Stimulated activated CD8-positive, alpha-beta memory T cell treated with anti-CD3 and anti-CD28 coated beads, Interleukin-2, amount 100 ng/mL, for 1 hour (primary cell): ENCODE results near the gene AURKA.

ENCODE experiments used
- DNase-seq, 2 donors: peaks; one replicate each; pipeline ENCODE4 v3.0.0-alpha.2; 2020; ENCODE audit warnings: low read depth in 2 of 2

Gene AURKA

GRCh38 chr20:56392132-56392880, at the start of gene AURKA, which contains the start of gene CSTF1:
Gene AURKA (minus strand): TSS chr20:56392215. CDS start chr20:56388197, 4,018 bp downstream.
Gene CSTF1 (plus strand): TSS chr20:56392645. CDS start chr20:56395553, 2,908 bp downstream.
- DNase-seq = peak; percentile 98 to 99

DNA sequence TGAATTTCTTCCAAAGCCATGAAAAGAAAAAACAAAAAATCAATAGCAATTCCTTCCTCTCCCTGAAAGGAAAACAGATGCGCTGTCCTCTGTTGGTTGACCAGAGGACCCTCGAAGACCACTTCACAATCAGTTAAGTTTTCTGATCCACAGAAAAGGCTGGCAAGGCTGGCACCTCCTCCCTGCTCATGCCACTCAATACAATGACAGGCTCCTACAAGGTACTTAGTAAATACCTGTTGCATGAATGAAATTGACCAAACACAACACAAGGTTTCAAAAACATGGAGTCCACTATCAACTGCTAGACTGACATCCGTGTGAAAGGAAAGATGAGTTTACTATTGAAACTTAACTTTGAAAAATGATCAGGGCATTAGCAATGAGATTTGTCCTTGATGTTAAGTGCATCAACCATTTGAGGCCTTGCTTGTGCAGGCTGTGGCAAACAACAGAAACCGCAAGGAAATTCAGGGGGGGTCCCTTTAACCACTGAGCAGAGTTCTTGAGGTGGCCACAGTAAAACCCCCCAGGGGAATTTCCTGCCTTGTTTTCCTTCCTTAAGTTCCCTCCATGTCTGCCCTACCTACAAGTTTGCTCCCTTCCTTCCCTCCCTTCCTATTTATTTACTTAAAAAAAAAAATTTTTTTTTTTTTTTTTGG, 48.5 kb upstream of the AURKA start:
- DNase-seq = peak; percentile 32 to 53

DNA sequence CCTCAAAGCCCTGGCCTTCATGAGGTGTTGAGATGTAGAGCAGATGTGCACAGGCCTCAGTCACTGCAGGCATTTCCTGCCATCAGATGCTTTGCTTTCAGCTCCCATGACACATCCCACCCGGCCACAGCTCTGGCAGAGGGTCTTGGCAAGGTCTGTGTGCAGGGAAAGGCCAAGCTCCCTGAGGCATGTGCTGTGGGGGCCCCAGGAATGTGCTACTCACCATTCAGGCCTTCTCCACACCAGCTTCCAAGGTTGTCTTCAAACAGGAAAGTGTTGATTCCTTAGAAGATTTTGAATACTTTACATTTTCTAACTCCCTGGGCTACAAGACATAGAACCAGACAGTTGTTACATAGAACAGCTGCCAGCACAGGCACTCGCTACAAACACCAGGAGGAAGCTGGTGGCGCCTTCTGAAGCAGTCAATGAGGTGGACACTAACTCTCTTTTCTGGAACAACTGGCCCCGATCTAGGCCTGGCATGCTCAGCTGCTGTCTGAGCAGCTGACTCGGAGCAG, 47.8 kb upstream of the AURKA start:
- no peak for DNase-seq

GRCh38 chr20:56438284-56438683, 46.3 kb upstream of the AURKA start:
- DNase-seq = no peak

DNA sequence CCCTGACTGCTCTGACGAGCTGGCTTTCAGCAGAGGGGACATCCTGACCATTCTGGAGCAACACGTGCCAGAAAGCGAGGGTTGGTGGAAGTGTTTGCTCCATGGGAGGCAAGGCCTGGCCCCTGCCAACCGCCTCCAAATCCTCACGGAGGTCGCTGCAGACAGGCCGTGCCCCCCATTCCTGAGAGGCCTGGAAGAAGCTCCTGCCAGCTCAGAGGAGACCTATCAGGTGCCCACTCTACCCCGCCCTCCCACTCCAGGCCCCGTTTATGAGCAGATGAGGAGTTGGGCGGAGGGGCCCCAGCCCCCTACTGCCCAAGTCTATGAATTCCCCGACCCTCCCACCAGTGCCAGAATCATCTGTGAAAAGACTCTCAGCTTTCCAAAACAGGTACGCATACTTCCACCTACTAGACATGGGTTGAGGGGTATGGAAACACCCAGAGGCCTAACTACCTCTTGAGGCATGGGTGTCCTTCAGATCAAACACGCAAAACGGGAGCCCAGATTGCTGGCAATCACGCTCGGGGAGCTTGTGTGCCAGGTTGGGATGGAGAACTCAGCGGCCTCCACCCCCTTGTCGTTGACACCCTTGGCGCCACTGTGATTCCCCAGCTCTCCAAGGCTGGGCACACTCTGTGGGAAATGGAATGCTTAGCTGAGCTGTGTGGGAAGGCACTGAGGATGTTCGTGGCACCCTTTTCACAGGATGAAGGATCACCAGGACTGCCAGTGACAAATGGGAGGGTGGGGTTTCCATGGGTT, 45.4 kb upstream of the AURKA start:
- no peak for DNase-seq

GRCh38 chr20:56433880-56434255, 41.9 kb upstream of the AURKA start:
- no peak for DNase-seq

GRCh38 chr20:56433221-56433879, 41.3 kb upstream of the AURKA start:
- DNase-seq = no peak

DNA sequence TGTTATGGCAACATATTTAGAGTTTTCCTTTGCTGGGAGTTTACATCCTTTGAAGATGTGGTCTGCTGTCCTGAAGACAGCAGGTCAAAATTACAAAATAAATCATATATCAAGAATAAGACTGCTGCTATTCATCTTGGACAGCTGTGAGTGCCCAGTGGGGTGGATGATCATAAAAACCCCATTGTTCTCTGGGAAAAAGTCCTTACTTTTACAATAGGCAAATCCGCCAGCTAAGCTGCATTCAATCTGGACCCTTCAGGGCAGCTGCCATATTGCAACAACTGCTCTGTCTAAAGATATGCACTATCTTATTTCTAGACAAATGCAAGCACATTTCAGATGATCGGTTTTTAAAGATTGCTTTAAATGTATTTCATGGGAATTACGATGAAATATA, 39.5 kb upstream of the AURKA start:
- no peak for DNase-seq

DNA sequence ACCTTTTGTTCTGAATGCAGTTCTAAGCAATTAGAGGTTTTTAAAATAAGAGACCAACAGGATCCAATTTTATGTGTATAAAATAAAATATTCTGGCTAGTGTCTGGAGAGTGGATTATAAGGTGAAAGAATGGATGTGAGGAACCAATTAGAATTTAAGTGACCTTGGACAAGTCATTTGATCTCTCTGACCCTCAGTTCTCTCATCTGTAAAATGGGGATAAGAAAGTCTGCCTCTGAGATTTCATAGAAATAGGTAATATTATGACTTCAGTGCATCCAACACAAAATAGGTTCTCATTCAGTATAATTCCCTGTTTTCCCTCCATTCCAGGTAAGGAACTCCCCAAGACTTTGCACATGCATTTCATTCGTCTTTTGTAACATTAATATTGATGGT, 38.9 kb upstream of the AURKA start:
- no peak for DNase-seq

GRCh38 chr20:56430461-56430860, 38.4 kb upstream of the AURKA start:
- DNase-seq = no peak

GRCh38 chr20:56429941-56430340, 37.9 kb upstream of the AURKA start:
- no peak for DNase-seq

DNA sequence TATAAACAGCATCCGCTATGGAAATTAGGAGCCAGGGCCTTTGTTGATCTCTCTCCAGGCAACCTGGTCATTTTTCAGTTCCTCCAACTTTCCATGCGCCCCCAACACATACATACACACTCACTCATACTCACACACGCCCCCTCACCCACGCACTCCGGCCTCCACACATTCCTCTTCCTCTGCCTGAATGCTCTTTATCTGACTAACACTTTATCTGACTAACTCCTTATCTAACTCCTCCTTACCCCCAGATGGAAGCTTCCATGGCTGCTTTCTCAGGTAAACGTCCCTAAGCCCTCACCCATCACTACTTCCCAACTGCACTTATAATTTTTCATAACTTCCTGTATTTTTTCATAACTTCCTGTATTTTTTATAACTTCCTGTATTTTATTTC, 37.5 kb upstream of the AURKA start:
- DNase-seq = no peak

DNA sequence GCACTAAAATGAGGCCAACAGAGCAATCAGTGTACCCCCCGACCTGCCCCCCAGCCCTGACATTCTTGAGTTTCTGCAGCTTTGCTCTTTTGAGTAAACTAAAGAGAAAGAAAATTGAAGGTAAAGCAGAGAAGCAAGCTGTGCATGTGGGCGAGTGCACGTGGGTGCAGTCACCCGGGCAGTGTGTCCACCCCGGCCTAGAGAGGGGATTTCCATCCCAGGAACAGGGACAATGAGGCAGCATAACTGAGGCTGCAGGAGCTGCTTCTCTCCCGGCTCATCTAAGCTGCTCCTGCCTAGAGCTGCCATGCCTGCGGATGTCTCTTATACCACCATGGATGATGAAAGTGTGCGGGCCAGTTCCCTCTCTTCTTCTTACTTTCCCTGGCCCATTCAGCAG, 36.9 kb upstream of the AURKA start:
- no peak for DNase-seq

DNA sequence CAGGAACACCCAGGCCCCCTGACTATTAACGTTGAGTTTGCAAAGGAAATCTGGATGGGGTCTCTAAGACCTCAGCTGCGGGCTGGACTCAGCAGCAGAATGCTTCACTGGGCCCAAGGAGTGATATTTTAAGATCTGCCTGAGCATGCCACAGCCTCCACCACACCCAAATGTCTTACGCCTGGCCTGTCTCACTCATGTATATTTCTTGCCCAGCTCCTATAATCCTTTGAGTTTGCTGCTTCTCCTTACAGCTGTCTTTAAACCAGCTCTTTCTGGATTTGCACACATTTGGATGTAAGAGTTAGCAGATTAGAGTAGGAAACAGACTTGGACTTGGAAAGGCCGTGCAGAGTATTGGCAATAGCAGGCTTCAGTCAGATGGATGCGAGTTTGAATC, 36.4 kb upstream of the AURKA start:
- DNase-seq = no peak

- no peak for DNase-seq
Observed at GRCh38 chr20:56427797-56428196, 35.8 kb upstream of the AURKA start.

GRCh38 chr20:56426926-56427325, 34.9 kb upstream of the AURKA start:
- no peak for DNase-seq

DNA sequence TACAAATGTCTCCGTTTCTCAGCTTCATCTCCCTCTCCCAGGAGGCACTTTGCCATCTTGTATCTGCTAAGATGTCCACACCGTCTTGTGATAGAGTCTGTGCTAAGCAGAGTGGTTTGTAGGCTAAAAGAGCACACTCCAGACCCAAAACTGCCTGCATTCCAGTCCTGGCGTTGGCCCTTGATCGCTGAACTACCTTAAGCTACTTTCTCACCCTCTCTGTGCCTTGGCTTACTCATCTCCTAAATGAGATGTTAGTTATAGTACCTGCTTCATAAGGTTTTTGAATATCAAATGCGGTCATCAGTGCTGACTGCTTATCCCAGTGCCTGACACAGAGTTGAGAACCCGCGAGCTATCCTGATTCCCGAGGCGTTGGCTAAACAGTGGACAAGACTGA, 34.0 kb upstream of the AURKA start:
- no peak for DNase-seq

- DNase-seq = no peak
Observed at GRCh38 chr20:56424931-56425330, 32.9 kb upstream of the AURKA start.

DNA sequence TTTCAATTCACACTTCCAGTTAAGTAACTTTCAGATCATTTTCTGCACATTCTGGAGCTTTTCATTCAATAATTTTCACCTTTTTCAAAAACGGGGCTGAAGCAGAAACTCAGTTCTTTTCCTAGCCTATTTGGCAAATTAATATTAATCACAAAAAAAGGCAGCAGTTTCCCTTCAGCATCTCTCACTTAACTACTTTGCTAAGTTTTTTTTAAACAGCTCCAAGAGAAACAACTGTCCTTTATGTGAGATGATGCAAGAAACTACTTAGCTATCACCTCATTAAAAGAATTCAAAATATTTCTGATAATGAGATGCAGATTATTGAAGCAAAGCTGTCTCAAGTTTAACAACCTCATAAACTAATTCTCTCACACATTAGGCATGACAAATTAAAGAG, 31.9 kb upstream of the AURKA start:
- DNase-seq = no peak

DNA sequence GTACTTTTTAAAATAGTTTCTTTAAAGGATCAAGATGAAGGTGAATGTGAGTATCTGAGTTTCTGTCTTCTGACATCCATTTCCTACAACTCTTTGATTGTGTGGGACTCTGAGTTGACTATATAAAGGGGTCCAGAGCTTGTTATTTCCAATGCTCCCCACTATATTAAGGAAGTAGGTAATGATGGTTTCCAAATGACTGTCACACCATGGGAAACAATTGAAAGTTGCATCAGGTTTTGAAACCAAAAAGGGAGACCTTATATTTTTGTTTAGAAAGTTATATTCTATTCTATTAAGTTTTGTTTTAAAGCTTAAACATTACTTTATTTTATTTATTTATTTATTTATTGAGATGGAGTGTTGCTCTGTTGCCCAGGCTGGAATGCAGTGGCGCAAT, 31.2 kb upstream of the AURKA start:
- DNase-seq = no peak

GRCh38 chr20:56422824-56423189, 30.8 kb upstream of the AURKA start:
- no peak for DNase-seq
